Neutrophil (primary cell): ENCODE measurements around the gene CSAG1.
"Not testable (repeated sequence)": the region's sequence is repeated elsewhere in the genome, so short reads cannot be mapped to it uniquely, and the experiment has no call there.

Experiments used
- H3K27ac ChIP-seq: fragments of 200-600 bp; sonication (generic); 2 replicates; pipeline ENCODE4 v1.5.1; 2016; ENCODE audit warnings: mild to moderate bottlenecking, moderate library complexity
- H3K27me3 ChIP-seq: fragments of 200-600 bp; sonication (generic); 2 replicates; pipeline ENCODE4 v1.6.0; 2016; ENCODE audit warnings: mild to moderate bottlenecking
- H3K36me3 ChIP-seq: fragments of 200-600 bp; sonication (generic); 2 replicates; pipeline ENCODE4 v1.5.1; 2017
- H3K4me1 ChIP-seq, 2 experiments: fragments of 200-600 bp in 1 of 2; sonication (generic) in 1 of 2; 1 replicate in 1 of 2; 2 replicates in 1 of 2; pipeline versions ENCODE4 v1.5.1 to v1.6.1; 2013 to 2016; ENCODE audit warnings: low read depth in 1 of 2, low read length in 1 of 2, mild to moderate bottlenecking in 1 of 2, moderate library complexity in 1 of 2; ENCODE audit not compliant: control insufficient read depth in 1 of 2, insufficient read depth in 1 of 2
- H3K4me3 ChIP-seq, 2 experiments: fragments of 200-600 bp in 1 of 2; sonication (generic) in 1 of 2; 1 replicate in 1 of 2; 2 replicates in 1 of 2; pipeline ENCODE4 v1.5.1; 2013 to 2016; ENCODE audit warnings: low read depth in 1 of 2, low read length in 1 of 2, mild to moderate bottlenecking in 1 of 2, moderate library complexity in 1 of 2
- H3K9me3 ChIP-seq: fragments of 200-600 bp; sonication (generic); 2 replicates; pipeline ENCODE4 v1.5.1; 2016

Gene CSAG1

GRCh38 chrX:152706500-152706899 is 27.0 kb downstream of the CSAG1 start:
- H3K27ac ChIP-seq, H3K36me3 ChIP-seq, H3K4me1 ChIP-seq, H3K4me3 ChIP-seq, H3K9me3 ChIP-seq, H3K27me3 ChIP-seq: not testable (repeated sequence)

- H3K9me3 ChIP-seq, H3K27me3 ChIP-seq, H3K4me1 ChIP-seq, H3K36me3 ChIP-seq, H3K4me3 ChIP-seq, H3K27ac ChIP-seq: not testable (repeated sequence)
These were observed 33.1 kb downstream of the CSAG1 start for GRCh38 chrX:152700390-152700789.

DNA sequence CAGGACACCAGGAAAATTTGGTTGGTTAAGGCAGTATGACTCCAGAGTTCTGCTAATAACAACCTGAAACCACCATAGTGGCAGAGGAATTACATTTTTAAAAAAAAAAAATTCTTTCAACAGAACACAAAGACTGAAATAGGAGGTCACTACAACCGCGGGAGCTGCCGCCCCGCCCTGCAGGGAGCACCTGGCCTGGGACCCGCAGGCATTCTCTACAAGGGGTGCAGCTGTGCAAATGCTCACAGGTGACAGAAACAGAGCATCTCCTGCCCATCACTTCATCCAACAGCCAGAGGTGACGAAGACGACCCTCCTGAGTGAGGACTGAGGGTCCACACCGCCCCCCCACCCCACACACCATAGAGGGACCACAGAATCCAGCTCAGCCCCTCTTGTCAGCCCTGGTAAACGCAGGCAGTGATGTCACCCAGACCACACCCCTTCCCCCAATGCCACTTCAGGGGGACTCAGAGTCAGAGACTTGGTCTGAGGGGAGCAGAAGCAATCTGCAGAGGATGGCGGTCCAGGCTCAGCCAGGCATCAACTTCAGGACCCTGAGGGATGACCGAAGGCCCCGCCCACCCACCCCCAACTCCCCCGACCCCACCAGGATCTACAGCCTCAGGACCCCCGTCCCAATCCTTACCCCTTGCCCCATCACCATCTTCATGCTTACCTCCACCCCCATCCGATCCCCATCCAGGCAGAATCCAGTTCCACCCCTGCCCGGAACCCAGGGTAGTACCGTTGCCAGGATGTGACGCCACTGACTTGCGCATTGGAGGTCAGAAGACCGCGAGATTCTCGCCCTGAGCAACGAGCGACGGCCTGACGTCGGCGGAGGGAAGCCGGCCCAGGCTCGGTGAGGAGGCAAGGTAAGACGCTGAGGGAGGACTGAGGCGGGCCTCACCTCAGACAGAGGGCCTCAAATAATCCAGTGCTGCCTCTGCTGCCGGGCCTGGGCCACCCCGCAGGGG is 35.3 kb downstream of the CSAG1 start, which contains the start of gene MAGEA3:
TSS of gene MAGEA3 (plus strand) at position 843 of the 980 bp plus-strand sequence. CDS start 2,039 bp downstream, outside the sequence.
- not testable (repeated sequence) for H3K9me3 ChIP-seq, H3K27me3 ChIP-seq, H3K4me1 ChIP-seq, H3K36me3 ChIP-seq, H3K27ac ChIP-seq, H3K4me3 ChIP-seq

- H3K9me3 ChIP-seq, H3K27me3 ChIP-seq, H3K4me3 ChIP-seq, H3K27ac ChIP-seq, H3K36me3 ChIP-seq, H3K4me1 ChIP-seq: not testable (repeated sequence)
These were observed 52.5 kb downstream of the CSAG1 start for GRCh38 chrX:152681012-152681411.
